Measurements from ENCODE around the gene MAP2K6.

- no peak for TF ChIP-seq CTCF (IDR thresholded peaks at IDR 0.05)
- TF ChIP-seq POLR2A (IDR thresholded peaks at IDR 0.05), result no peak
Observed at GRCh38 chr17:69511250-69511649, 96.8 kb downstream of the MAP2K6 start.

Data from heart left ventricle (tissue), 13 donors.